PC-9 (cell line): ENCODE measurements around the gene GALNT14. TPM values are rescaled to one million over a fixed set of nuclear protein-coding genes. Genes with fewer than 3 reads are reported as not detected.

Experiments used
- BruUV-seq: library from RNA; stranded (reverse); fragments of 400-500 nt; replicated peaks from 2 replicates; lab custom pipeline; 2021; lab: Mats Ljungman, UMichigan
- CTCF ChIA-PET: fragments of 300-600 bp; sonication (Branson Sonifier 250); formaldehyde crosslinking; loops from one replicate; lab custom pipeline; 2022; ENCODE audit warnings: antibody characterized with exemption; lab: Charles Lee
- POLR2A ChIA-PET: fragments of 300-600 bp; sonication (Branson Sonifier 250); formaldehyde crosslinking; loops from one replicate; lab custom pipeline; 2022; ENCODE audit warnings: antibody characterized with exemption; ENCODE audit not compliant: unreplicated experiment; lab: Charles Lee
- DNase-seq, 2 experiments: peaks; one replicate each; pipeline versions ENCODE4 v3.0.0 to v3.0.0-alpha.2; 2015 to 2022; ENCODE audit warnings: mixed read lengths in 1 of 2
- H2AFZ ChIP-seq: fragments of 200-600 bp; sonication (generic); 2 replicates; pipeline ENCODE4 v1.8.1; 2017; ENCODE audit warnings: antibody characterized with exemption
- H3F3A ChIP-seq: fragments of 200-600 bp; sonication (generic); 2 replicates; pipeline ENCODE4 v1.8.1; 2017; ENCODE audit warnings: antibody characterized with exemption, mild to moderate bottlenecking, low read depth; ENCODE audit not compliant: insufficient read depth
- H3K27ac ChIP-seq: fragments of 200-600 bp; sonication (generic); 2 replicates; pipeline ENCODE4 v1.6.1; 2016; ENCODE audit warnings: mixed run types
- H3K27me3 ChIP-seq: fragments of 200-600 bp; sonication (generic); 2 replicates; pipeline ENCODE4 v1.6.1; 2016; ENCODE audit warnings: low read depth, mixed run types; ENCODE audit not compliant: insufficient read depth
- H3K36me3 ChIP-seq: fragments of 200-600 bp; sonication (generic); 2 replicates; pipeline ENCODE4 v1.6.1; 2016; ENCODE audit warnings: low read depth, mixed run types
- H3K4me1 ChIP-seq: fragments of 200-600 bp; sonication (generic); replicated peaks from 2 replicates; pipeline ENCODE4 v1.6.1; 2016; ENCODE audit warnings: mixed run types; ENCODE audit not compliant: insufficient read depth
- H3K4me2 ChIP-seq: fragments of 200-600 bp; sonication (generic); 2 replicates; pipeline ENCODE4 v1.6.1; 2017; ENCODE audit warnings: mixed run types
- H3K4me3 ChIP-seq: fragments of 200-600 bp; sonication (generic); 2 replicates; pipeline ENCODE4 v1.6.1; 2016; ENCODE audit warnings: mixed run types
- H3K79me2 ChIP-seq: fragments of 200-600 bp; sonication (generic); 2 replicates; pipeline ENCODE4 v1.6.1; 2017; ENCODE audit warnings: low read depth, mixed run types
- H3K9me2 ChIP-seq: fragments of 200-600 bp; sonication (generic); 2 replicates; pipeline ENCODE4 v1.8.1; 2017; ENCODE audit warnings: mild to moderate bottlenecking; ENCODE audit not compliant: insufficient read depth
- H3K9me3 ChIP-seq: fragments of 200-600 bp; sonication (generic); 2 replicates; pipeline ENCODE4 v1.8.1; 2016; ENCODE audit warnings: low read depth; ENCODE audit not compliant: insufficient read depth
- H4K20me1 ChIP-seq: fragments of 200-600 bp; sonication (generic); 2 replicates; pipeline ENCODE4 v1.8.1; 2017; ENCODE audit not compliant: insufficient read depth
- EZH2 ChIP-seq: fragments of 200-600 bp; sonication (generic); IDR thresholded peaks from 2 replicates; pipeline ENCODE4 v1.8.0; 2017; ENCODE audit warnings: antibody characterized with exemption, low read depth
- intact Hi-C: fragments of 100-400 bp; cut with micrococcal nuclease; formaldehyde crosslinking; loops from one replicate; pipeline ENCODE4 v1.10.0; 2022; ENCODE audit not compliant: unreplicated experiment
- total RNA-seq: library from RNA; stranded (reverse); gene quantifications from 2 replicates; pipeline ENCODE4 v1.2.3, GENCODE V29; 2021
- TF ChIP-seq, protein P1 (sequence below): fragments of 200-600 bp; sonication (generic); conservative IDR thresholded peaks from 2 replicates; pipeline ENCODE4 v1.6.1; 2017; ENCODE audit warnings: mixed run types, antibody characterized with exemption, mild to moderate bottlenecking, moderate library complexity

GALNT14 gene
- total RNA-seq, 1 experiment from 2014 or later: 3.1 TPM

DNA sequence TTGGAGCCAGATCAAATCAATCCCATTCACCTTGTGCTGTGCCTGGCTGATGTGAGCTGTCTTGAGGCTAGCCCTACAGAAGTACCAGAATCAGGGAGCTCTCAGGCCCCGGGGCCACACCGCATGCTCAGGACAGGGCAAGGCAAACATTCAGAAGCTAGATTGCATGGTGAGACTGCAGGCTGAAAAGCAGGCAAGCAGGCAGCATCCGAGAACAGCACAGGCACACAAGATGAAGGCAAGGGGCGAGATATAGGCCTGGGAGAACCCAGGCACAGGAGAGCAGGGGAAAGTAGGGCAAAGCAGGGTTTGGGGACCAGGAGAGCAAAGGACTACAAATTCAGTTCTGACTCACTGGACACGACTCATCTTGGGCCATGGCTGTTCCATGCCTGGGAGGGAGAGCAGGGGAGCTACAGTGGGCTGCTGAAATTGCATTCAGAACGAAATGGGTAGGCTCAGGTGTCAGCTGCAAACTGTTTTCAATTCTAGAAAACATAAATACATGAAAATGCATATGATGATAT, 59.6 kb downstream of the GALNT14 start:
- no TSS peak for BruUV-seq

DNA sequence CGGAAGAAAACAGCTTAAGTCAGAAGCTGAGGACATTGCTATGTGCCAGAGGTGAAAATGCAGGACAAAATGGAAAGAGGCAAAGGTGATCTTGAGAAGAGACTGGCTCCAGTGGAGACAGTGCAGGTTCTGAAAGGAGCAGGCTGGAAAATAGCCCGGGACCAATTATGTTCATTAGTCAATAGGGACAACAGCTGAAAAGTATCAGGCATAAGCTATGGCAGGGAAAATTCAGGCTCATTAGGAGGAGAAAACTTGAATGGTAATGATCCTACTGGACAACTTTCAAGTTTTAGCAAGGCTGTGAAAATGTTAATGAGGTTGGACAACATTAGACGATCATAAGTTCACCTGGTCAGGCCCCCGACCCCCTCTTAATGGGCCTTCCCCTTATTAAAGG, 60.2 kb downstream of the GALNT14 start:
- Histone ChIP-seq H3K9me2 (no peaks in the 10 kb centered on the region), H3K79me2 (peaks cover 78% of the 10 kb centered on the region), H2AFZ (no peak overlapping the region), H3K4me3 (no peak overlapping the region), H3F3A (peaks cover 15% of the 10 kb centered on the region; the same call in 1 of the 2 replicates), H3K9me3 (no peaks in the 10 kb centered on the region), H4K20me1 (peaks cover 15% of the 10 kb centered on the region), H3K36me3 (no peaks in the 10 kb centered on the region), H3K4me1 (peaks cover 28% of the 10 kb centered on the region), H3K4me2 (no peak overlapping the region), H3K27me3 (no peaks in the 10 kb centered on the region), H3K27ac (no peak overlapping the region)
- intact Hi-C loops: no loop called here
- BruUV-seq: no TSS peak
- no peak for TF ChIP-seq EZH2
- TF ChIP-seq, protein P1, sequence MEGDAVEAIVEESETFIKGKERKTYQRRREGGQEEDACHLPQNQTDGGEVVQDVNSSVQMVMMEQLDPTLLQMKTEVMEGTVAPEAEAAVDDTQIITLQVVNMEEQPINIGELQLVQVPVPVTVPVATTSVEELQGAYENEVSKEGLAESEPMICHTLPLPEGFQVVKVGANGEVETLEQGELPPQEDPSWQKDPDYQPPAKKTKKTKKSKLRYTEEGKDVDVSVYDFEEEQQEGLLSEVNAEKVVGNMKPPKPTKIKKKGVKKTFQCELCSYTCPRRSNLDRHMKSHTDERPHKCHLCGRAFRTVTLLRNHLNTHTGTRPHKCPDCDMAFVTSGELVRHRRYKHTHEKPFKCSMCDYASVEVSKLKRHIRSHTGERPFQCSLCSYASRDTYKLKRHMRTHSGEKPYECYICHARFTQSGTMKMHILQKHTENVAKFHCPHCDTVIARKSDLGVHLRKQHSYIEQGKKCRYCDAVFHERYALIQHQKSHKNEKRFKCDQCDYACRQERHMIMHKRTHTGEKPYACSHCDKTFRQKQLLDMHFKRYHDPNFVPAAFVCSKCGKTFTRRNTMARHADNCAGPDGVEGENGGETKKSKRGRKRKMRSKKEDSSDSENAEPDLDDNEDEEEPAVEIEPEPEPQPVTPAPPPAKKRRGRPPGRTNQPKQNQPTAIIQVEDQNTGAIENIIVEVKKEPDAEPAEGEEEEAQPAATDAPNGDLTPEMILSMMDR: no peak
- no peak for DNase-seq
- ChIA-PET CTCF (no interaction called here), POLR2A (no interaction called here)

More for the DNA sequence above, 59.6 kb downstream of the GALNT14 start:
- no peak overlapping the region for H3K4me3 ChIP-seq
- H3K27me3 ChIP-seq: no peaks in the 10 kb centered on the region
- H3K36me3 ChIP-seq: no peaks in the 10 kb centered on the region
- H3K4me2 ChIP-seq: no peak overlapping the region
- no peak overlapping the region for H2AFZ ChIP-seq
- intact Hi-C loops: no loop called here
- H3K9me2 ChIP-seq: no peaks in the 10 kb centered on the region
- DNase-seq: no peak
- peaks cover 15% of the 10 kb centered on the region; the same call in 1 of the 2 replicates for H3F3A ChIP-seq
- peaks cover 15% of the 10 kb centered on the region for H4K20me1 ChIP-seq
- POLR2A ChIA-PET: no interaction called here
- H3K9me3 ChIP-seq: no peaks in the 10 kb centered on the region
- CTCF ChIA-PET: no interaction called here
- H3K27ac ChIP-seq: no peak overlapping the region
- H3K4me1 ChIP-seq: peaks cover 30% of the 10 kb centered on the region
- no peak for TF ChIP-seq EZH2
- TF ChIP-seq, protein P1: no peak
- H3K79me2 ChIP-seq: peaks cover 75% of the 10 kb centered on the region

DNA sequence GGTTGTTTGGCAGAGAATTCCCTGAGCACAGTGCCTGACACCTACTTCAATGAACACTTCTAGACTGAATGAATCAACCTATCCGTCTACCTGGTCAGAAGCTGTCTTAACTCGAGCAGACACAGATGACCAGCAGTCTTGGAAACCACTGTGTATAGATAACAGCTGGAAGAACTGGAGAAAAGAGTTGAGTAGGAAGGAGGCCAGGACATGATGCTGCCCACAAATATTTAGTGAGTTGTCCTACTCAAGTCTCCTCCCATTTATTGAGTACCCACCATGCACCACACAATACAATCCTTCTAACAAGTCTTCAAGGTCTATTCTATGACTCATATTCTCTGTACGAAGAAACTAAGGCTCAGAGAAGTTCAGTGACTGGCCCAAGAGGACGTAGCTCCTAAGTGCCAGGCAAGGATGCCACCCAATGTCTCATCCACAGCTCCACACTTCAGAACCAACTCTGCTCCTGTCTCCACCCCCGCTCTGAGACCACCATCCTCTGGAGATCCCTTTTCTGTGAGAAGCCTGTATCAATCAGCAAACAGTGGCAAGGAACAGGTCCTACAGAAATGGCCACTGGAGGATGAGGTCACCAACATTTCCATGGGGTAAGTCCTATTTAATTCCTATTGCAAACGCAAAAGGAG, 62.2 kb downstream of the GALNT14 start:
- CTCF ChIA-PET: no interaction called here

More for the DNA sequence above, 62.2 kb downstream of the GALNT14 start:
- Histone ChIP-seq H3K9me3 (no peaks in the 10 kb centered on the region), H3K27me3 (no peaks in the 10 kb centered on the region), H3F3A (peaks cover 5% of the 10 kb centered on the region; the same call in 1 of the 2 replicates), H3K9me2 (no peaks in the 10 kb centered on the region), H3K36me3 (no peaks in the 10 kb centered on the region), H4K20me1 (peaks cover 5% of the 10 kb centered on the region; the same call in 1 of the 2 replicates), H3K79me2 (peaks cover 62% of the 10 kb centered on the region), H3K4me3 (no peak overlapping the region), H2AFZ (no peak overlapping the region), H3K27ac (no peak overlapping the region), H3K4me2 (no peak overlapping the region), H3K4me1 (peaks cover 8% of the 10 kb centered on the region)
- TF ChIP-seq, protein P1: no peak
- no peak for TF ChIP-seq EZH2
- POLR2A ChIA-PET: no interaction called here
- BruUV-seq: no TSS peak
- DNase-seq: no peak
- intact Hi-C loops: no loop called here
